Thoracic aorta (tissue), 2 donors: Measurements from ENCODE around the gene STAM. TPM values are rescaled to one million over a fixed set of nuclear protein-coding genes. Genes with fewer than 3 reads are reported as not detected.

Source experiments
- ATAC-seq: fragments of 150-250 bp; one replicate; pipeline ENCODE4 v1.8.0; 2017; ENCODE audit warnings: low read depth; ENCODE audit not compliant: insufficient number of reproducible peaks, low FRiP score
- DNase-seq: peaks from one replicate; pipeline ENCODE4 v3.0.0-alpha.2; 2020; ENCODE audit warnings: low spot score
- H3K27ac ChIP-seq, 2 donors: fragments of 200-600 bp; sonication (generic); 1 replicate in 1 of 2; 2 replicates in 1 of 2; pipeline ENCODE4 v1.5.1; 2016; ENCODE audit warnings: mild to moderate bottlenecking in 2 of 2, moderate library complexity in 2 of 2
- H3K27me3 ChIP-seq: fragments of 200-600 bp; sonication (generic); replicated peaks from 2 replicates; pipeline ENCODE4 v1.6.0; 2016; ENCODE audit warnings: mild to moderate bottlenecking; ENCODE audit not compliant: insufficient read depth
- H3K36me3 ChIP-seq: fragments of 200-600 bp; sonication (generic); one replicate; pipeline ENCODE4 v1.5.1; 2016
- H3K4me1 ChIP-seq, 2 donors: fragments of 200-600 bp; sonication (generic); 1 replicate in 1 of 2; 2 replicates in 1 of 2; pipeline versions ENCODE4 v1.5.1 to v1.6.0; 2016; ENCODE audit warnings: low read depth in 2 of 2, mild to moderate bottlenecking in 1 of 2; ENCODE audit not compliant: control insufficient read depth in 1 of 2
- H3K4me3 ChIP-seq: fragments of 200-600 bp; sonication (generic); 2 replicates; pipeline ENCODE4 v1.5.1; 2016; ENCODE audit warnings: mild to moderate bottlenecking
- H3K9me3 ChIP-seq: fragments of 200-600 bp; sonication (generic); 2 replicates; pipeline ENCODE4 v1.5.1; 2016
- CTCF ChIP-seq: fragments of 200-600 bp; sonication (generic); IDR thresholded peaks from one replicate; pipeline ENCODE4 v1.5.1; 2019; ENCODE audit warnings: antibody characterized with exemption
- total RNA-seq, 2 donors: library from RNA; depleted of rRNA; stranded (reverse); fragments of >200 nt; gene quantifications; one replicate each; pipeline versions ENCODE4 v1.1.0 to v1.2.3, GENCODE V29; 2016

STAM gene
- total RNA-seq, 2 donors from 2014 or later, result 26.1 to 28.4 TPM

- ATAC-seq (no peak), DNase-seq (no peak)
- Histone ChIP-seq H3K27ac (no peak overlapping the region), H3K36me3 (no peaks in the 10 kb centered on the region), H3K9me3 (no peaks in the 10 kb centered on the region), H3K4me1 (peaks cover 10 to 22% of the 10 kb centered on the region in 2 donors), H3K4me3 (no peak overlapping the region), H3K27me3 (no peaks in the 10 kb centered on the region)
- TF ChIP-seq CTCF, result peak; percentile 54
These were observed 93.3 kb downstream of the STAM start for GRCh38 chr10:17737027-17737965.

- H3K36me3 ChIP-seq, result no peaks in the 10 kb centered on the region
- H3K4me3 ChIP-seq, result no peak overlapping the region
- H3K9me3 ChIP-seq, result no peaks in the 10 kb centered on the region
- TF ChIP-seq CTCF, result no peak
- peaks cover under 1 to 11% of the 10 kb centered on the region in 2 donors for H3K4me1 ChIP-seq
- no peaks in the 10 kb centered on the region for H3K27me3 ChIP-seq
- no peak overlapping the region for H3K27ac ChIP-seq
- ATAC-seq (no peak), DNase-seq (no peak)
These were observed 96.7 kb downstream of the STAM start for GRCh38 chr10:17740668-17741067.

GRCh38 chr10:17742918-17743317 lies 99.0 kb downstream of the STAM start:
- no peaks in the 10 kb centered on the region for H3K9me3 ChIP-seq
- H3K4me1 ChIP-seq, result peaks cover 0 to 4% of the 10 kb centered on the region in 2 donors
- no peak overlapping the region for H3K27ac ChIP-seq
- no peaks in the 10 kb centered on the region for H3K36me3 ChIP-seq
- peak; percentile 96 for TF ChIP-seq CTCF
- H3K27me3 ChIP-seq, result no peaks in the 10 kb centered on the region
- no peak for DNase-seq
- peak; percentile 13 for ATAC-seq
- peak overlapping the region; percentile 54 for H3K4me3 ChIP-seq

GRCh38 chr10:17743437-17743836 lies 99.5 kb downstream of the STAM start:
- Histone ChIP-seq H3K4me1 (peaks cover 0 to 4% of the 10 kb centered on the region in 2 donors), H3K36me3 (no peaks in the 10 kb centered on the region), H3K27ac (no peak overlapping the region), H3K9me3 (no peaks in the 10 kb centered on the region), H3K27me3 (no peaks in the 10 kb centered on the region), H3K4me3 (no peak overlapping the region)
- DNase-seq, result no peak
- TF ChIP-seq CTCF, result no peak
- ATAC-seq, result no peak

GRCh38 chr10:17744341-17744861 lies 100.5 kb downstream of the STAM start:
- Histone ChIP-seq H3K9me3 (no peaks in the 10 kb centered on the region), H3K36me3 (no peaks in the 10 kb centered on the region), H3K4me1 (peaks cover 0 to 4% of the 10 kb centered on the region in 2 donors), H3K27ac (no peak overlapping the region), H3K27me3 (no peaks in the 10 kb centered on the region), H3K4me3 (no peak overlapping the region)
- TF ChIP-seq CTCF, result no peak
- ATAC-seq (no peak), DNase-seq (no peak)
